Measurements from ENCODE around the gene TCF4. TPM values are rescaled to one million over a fixed set of nuclear protein-coding genes. Genes with fewer than 3 reads are reported as not detected.
A peak's percentile ranks its signal among the peaks of the same experiment; 100 is the strongest.

Gene TCF4
- total and polyA plus RNA-seq, 4 donors, result 4.3 to 15.3 (median 11.5) TPM

DNA sequence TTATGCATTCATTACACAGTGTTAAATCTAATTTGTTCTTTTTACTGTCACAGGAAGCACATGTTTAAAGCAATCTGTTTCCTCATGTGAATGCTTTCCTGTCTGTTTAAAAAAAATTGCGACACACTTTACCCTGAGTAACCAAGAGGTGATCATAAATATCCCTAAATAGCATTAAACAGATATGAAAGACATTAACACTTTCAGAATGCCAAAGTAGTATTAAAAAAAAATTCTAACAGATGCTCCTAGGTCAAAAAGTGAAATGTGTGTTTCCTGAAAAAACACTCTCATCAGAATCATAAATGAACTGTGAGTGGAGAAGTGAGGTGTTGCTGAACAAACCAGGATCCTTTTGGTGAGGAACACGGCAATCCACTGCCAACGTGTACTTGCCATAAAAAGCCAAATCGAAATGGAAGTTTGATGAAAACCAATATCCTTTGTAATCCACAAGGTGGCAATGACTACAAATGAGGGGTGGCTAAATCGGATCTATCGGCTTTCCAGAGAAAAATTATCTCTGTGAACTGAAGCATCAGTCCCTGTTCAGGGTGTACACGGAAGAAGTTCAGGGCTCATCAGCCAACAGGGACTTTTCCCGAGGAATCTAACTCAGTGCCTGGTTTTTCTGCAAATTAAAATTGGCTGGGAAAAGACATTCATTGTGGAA is 248.9 kb downstream of the TCF4 start:
- no peak for DNase-seq (ENCODE audit: low spot score)
- Histone ChIP-seq H3K9me3 (ENCODE audit: control insufficient read depth in 4 of 4, low read length in 3 of 4) (no peaks in the 10 kb centered on the region), H3K9ac (ENCODE audit: low read depth in 1 of 2, low read length in 2 of 2) (no peak overlapping the region), H3K4me1 (ENCODE audit: control insufficient read depth in 4 of 4, insufficient read depth in 4 of 4, low read length in 3 of 4) (peaks cover 0 to 1% (median 0%) of the 10 kb centered on the region in 4 donors), H3K4me3 (ENCODE audit: low read depth in 1 of 3, low read length in 3 of 3) (no peak overlapping the region), H3K27me3 (ENCODE audit: control insufficient read depth in 4 of 4, insufficient read depth in 4 of 4, low read length in 3 of 4) (peaks cover 0 to 2% (median 0%) of the 10 kb centered on the region in 4 donors), H3K27ac (ENCODE audit: low read depth in 1 of 2, low read length in 2 of 2) (peak overlapping the region in 1 of 2 donors; percentile 47), H3K36me3 (ENCODE audit: control insufficient read depth in 4 of 4, insufficient read depth in 3 of 4, low read depth in 1 of 4, low read length in 3 of 4) (no peaks in the 10 kb centered on the region)
- WGBS, result 67% methylated on average over 8 of the region's 8 CpGs
- peak in 1 of 2 donors; percentile 16 for TF ChIP-seq RAD21 (IDR thresholded peaks at IDR 0.05)
- TF ChIP-seq EGR1 (IDR thresholded peaks at IDR 0.05; ENCODE audit: low read depth in 2 of 2), result no peak

DNA sequence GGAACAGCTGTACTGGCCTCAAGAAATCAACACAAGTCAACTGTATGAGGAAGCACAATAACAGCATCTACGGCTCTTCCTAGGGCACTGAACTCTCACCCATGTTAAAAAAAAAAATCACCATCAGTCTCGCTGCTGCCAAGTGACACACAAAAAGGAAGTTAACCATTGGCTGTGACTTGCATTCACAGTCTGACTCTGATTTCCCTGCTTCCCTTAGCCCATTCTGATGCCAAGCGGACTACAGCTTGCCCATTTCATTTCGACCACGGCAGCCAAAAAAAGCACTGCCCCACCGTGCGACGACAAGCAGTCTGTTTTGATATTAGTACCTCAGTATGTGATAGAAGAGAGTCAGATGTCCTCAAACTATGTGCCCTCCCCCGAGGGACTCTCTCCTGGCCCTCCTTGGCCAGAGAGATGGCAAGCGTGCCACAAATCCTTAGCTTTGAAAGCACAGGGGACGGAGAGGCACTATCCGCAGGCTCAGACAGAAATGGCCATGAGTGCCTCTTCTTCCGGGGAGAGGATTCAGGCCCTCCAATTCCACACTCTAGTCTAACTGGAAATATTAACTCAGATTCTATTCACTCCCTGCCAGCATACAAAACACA is 250.0 kb downstream of the TCF4 start:
- no peak for DNase-seq (ENCODE audit: low spot score)
- no peak overlapping the region for H3K4me3 ChIP-seq (ENCODE audit: low read depth in 1 of 3, low read length in 3 of 3)
- H3K36me3 ChIP-seq (ENCODE audit: control insufficient read depth in 4 of 4, insufficient read depth in 3 of 4, low read depth in 1 of 4, low read length in 3 of 4), result no peaks in the 10 kb centered on the region
- peaks cover 0 to 2% (median 0%) of the 10 kb centered on the region in 4 donors for H3K27me3 ChIP-seq (ENCODE audit: control insufficient read depth in 4 of 4, insufficient read depth in 4 of 4, low read length in 3 of 4)
- H3K27ac ChIP-seq (ENCODE audit: low read depth in 1 of 2, low read length in 2 of 2), result peak overlapping the region; percentile 45 to 81
- WGBS, result 61% methylated on average over 13 of the region's 13 CpGs
- TF ChIP-seq, protein P1, sequence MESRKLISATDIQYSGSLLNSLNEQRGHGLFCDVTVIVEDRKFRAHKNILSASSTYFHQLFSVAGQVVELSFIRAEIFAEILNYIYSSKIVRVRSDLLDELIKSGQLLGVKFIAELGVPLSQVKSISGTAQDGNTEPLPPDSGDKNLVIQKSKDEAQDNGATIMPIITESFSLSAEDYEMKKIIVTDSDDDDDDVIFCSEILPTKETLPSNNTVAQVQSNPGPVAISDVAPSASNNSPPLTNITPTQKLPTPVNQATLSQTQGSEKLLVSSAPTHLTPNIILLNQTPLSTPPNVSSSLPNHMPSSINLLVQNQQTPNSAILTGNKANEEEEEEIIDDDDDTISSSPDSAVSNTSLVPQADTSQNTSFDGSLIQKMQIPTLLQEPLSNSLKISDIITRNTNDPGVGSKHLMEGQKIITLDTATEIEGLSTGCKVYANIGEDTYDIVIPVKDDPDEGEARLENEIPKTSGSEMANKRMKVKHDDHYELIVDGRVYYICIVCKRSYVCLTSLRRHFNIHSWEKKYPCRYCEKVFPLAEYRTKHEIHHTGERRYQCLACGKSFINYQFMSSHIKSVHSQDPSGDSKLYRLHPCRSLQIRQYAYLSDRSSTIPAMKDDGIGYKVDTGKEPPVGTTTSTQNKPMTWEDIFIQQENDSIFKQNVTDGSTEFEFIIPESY (IDR thresholded peaks at IDR 0.05), result no peak
- TF ChIP-seq RAD21 (IDR thresholded peaks at IDR 0.05), result peak in 1 of 2 donors; percentile 20
- TF ChIP-seq NR2F2 (IDR thresholded peaks at IDR 0.05), result peak; percentile 79
- TF ChIP-seq RXRA (IDR thresholded peaks at IDR 0.05), result peak in 1 of 2 donors; percentile 45
- no peaks in the 10 kb centered on the region for H3K9me3 ChIP-seq (ENCODE audit: control insufficient read depth in 4 of 4, low read length in 3 of 4)
- H3K4me1 ChIP-seq (ENCODE audit: control insufficient read depth in 4 of 4, insufficient read depth in 4 of 4, low read length in 3 of 4), result peaks cover 0 to 1% (median 0%) of the 10 kb centered on the region in 4 donors
- H3K9ac ChIP-seq (ENCODE audit: low read depth in 1 of 2, low read length in 2 of 2), result peak overlapping the region in 1 of 2 donors; percentile 4

DNA sequence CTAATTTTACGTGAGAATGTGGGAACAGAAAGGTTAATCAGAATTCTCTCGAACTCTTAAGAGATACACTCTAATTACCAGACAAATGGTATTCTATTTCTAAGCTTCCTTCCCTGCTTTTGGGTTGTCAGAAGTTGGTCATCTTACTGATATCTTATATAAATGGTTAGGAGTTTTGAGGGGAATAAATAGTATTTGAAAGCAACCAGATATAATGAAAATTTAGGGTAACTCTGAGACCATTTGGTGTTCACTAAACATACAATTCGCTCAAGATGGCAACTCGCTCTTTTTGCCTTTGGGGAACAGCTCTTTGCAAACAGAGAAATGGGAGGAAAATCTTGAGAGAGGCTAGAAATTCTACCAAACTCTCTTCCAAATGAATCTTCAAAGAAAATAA is 250.9 kb downstream of the TCF4 start:
- DNase-seq (ENCODE audit: low spot score), result no peak
- H3K4me1 ChIP-seq (ENCODE audit: control insufficient read depth in 4 of 4, insufficient read depth in 4 of 4, low read length in 3 of 4), result peaks cover 0 to 1% (median 0%) of the 10 kb centered on the region in 4 donors
- no peak overlapping the region for H3K4me3 ChIP-seq (ENCODE audit: low read depth in 1 of 3, low read length in 3 of 3)
- H3K9me3 ChIP-seq (ENCODE audit: control insufficient read depth in 4 of 4, low read length in 3 of 4), result no peaks in the 10 kb centered on the region
- 84% methylated on average over 4 of the region's 4 CpGs for WGBS
- peaks cover 0 to 2% (median 0%) of the 10 kb centered on the region in 4 donors for H3K27me3 ChIP-seq (ENCODE audit: control insufficient read depth in 4 of 4, insufficient read depth in 4 of 4, low read length in 3 of 4)
- H3K27ac ChIP-seq (ENCODE audit: low read depth in 1 of 2, low read length in 2 of 2), result no peak overlapping the region
- no peaks in the 10 kb centered on the region for H3K36me3 ChIP-seq (ENCODE audit: control insufficient read depth in 4 of 4, insufficient read depth in 3 of 4, low read depth in 1 of 4, low read length in 3 of 4)
- H3K9ac ChIP-seq (ENCODE audit: low read depth in 1 of 2, low read length in 2 of 2), result no peak overlapping the region
- TF ChIP-seq TAF1 (conservative IDR thresholded peaks at IDR 0.05) (no peak), HNF4A (conservative IDR thresholded peaks at IDR 0.05) (no peak), EGR1 (IDR thresholded peaks at IDR 0.05; ENCODE audit: low read depth in 2 of 2) (no peak), RAD21 (IDR thresholded peaks at IDR 0.05) (no peak), FOXA2 (IDR thresholded peaks at IDR 0.05) (no peak), NR2F2 (IDR thresholded peaks at IDR 0.05) (no peak), HNF4G (IDR thresholded peaks at IDR 0.05) (no peak), FOXA1 (IDR thresholded peaks at IDR 0.05) (no peak), SP1 (IDR thresholded peaks at IDR 0.05) (no peak), RXRA (IDR thresholded peaks at IDR 0.05) (no peak)
- TF ChIP-seq, protein P2, sequence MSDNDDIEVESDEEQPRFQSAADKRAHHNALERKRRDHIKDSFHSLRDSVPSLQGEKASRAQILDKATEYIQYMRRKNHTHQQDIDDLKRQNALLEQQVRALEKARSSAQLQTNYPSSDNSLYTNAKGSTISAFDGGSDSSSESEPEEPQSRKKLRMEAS (IDR thresholded peaks at IDR 0.05), result no peak
- TF ChIP-seq, protein P1 (IDR thresholded peaks at IDR 0.05), result no peak
- TF ChIP-seq, protein P3, sequence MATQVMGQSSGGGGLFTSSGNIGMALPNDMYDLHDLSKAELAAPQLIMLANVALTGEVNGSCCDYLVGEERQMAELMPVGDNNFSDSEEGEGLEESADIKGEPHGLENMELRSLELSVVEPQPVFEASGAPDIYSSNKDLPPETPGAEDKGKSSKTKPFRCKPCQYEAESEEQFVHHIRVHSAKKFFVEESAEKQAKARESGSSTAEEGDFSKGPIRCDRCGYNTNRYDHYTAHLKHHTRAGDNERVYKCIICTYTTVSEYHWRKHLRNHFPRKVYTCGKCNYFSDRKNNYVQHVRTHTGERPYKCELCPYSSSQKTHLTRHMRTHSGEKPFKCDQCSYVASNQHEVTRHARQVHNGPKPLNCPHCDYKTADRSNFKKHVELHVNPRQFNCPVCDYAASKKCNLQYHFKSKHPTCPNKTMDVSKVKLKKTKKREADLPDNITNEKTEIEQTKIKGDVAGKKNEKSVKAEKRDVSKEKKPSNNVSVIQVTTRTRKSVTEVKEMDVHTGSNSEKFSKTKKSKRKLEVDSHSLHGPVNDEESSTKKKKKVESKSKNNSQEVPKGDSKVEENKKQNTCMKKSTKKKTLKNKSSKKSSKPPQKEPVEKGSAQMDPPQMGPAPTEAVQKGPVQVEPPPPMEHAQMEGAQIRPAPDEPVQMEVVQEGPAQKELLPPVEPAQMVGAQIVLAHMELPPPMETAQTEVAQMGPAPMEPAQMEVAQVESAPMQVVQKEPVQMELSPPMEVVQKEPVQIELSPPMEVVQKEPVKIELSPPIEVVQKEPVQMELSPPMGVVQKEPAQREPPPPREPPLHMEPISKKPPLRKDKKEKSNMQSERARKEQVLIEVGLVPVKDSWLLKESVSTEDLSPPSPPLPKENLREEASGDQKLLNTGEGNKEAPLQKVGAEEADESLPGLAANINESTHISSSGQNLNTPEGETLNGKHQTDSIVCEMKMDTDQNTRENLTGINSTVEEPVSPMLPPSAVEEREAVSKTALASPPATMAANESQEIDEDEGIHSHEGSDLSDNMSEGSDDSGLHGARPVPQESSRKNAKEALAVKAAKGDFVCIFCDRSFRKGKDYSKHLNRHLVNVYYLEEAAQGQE (IDR thresholded peaks at IDR 0.05), result no peak
- TF ChIP-seq, protein P4, sequence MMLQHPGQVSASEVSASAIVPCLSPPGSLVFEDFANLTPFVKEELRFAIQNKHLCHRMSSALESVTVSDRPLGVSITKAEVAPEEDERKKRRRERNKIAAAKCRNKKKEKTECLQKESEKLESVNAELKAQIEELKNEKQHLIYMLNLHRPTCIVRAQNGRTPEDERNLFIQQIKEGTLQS (IDR thresholded peaks at IDR 0.05), result no peak
- TF ChIP-seq, protein P5, sequence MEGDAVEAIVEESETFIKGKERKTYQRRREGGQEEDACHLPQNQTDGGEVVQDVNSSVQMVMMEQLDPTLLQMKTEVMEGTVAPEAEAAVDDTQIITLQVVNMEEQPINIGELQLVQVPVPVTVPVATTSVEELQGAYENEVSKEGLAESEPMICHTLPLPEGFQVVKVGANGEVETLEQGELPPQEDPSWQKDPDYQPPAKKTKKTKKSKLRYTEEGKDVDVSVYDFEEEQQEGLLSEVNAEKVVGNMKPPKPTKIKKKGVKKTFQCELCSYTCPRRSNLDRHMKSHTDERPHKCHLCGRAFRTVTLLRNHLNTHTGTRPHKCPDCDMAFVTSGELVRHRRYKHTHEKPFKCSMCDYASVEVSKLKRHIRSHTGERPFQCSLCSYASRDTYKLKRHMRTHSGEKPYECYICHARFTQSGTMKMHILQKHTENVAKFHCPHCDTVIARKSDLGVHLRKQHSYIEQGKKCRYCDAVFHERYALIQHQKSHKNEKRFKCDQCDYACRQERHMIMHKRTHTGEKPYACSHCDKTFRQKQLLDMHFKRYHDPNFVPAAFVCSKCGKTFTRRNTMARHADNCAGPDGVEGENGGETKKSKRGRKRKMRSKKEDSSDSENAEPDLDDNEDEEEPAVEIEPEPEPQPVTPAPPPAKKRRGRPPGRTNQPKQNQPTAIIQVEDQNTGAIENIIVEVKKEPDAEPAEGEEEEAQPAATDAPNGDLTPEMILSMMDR (IDR thresholded peaks at IDR 0.05; ENCODE audit: low read depth, low read length, missing input control), result no peak
